Measurements from ENCODE around the gene RNF39. TPM values are rescaled to one million over a fixed set of nuclear protein-coding genes. Genes with fewer than 3 reads are reported as not detected.

The RNF39 gene
- total RNA-seq, 2 donors from 2014 or later, result not detected

GRCh38 chr6:30075790-30076732 lies 492 bp upstream of the RNF39 start:
- no peak for TF ChIP-seq CTCF (IDR thresholded peaks at IDR 0.05)
- no peaks in the 10 kb centered on the region for H3K9me3 ChIP-seq
- ATAC-seq (ENCODE audit: insufficient number of reproducible peaks, low FRiP score, low read depth), result no peak
- peak overlapping the region; percentile 56 for H3K4me3 ChIP-seq
- H3K27me3 ChIP-seq (replicated peaks; ENCODE audit: insufficient read depth), result peaks cover 17% of the 10 kb centered on the region
- no peak overlapping the region for H3K27ac ChIP-seq
- no peak for DNase-seq (ENCODE audit: low spot score)
- H3K4me1 ChIP-seq (ENCODE audit: control insufficient read depth in 1 of 2, low read depth in 2 of 2), result peaks cover 4 to 24% of the 10 kb centered on the region in 2 donors
- H3K36me3 ChIP-seq, result no peaks in the 10 kb centered on the region

GRCh38 chr6:30074331-30075093 lies 1.1 kb downstream of the RNF39 start:
- peaks cover 17% of the 10 kb centered on the region for H3K27me3 ChIP-seq (replicated peaks; ENCODE audit: insufficient read depth)
- ATAC-seq (ENCODE audit: insufficient number of reproducible peaks, low FRiP score, low read depth), result no peak
- peak overlapping the region; percentile 56 for H3K4me3 ChIP-seq

GRCh38 chr6:30073489-30074235 lies 1.9 kb downstream of the RNF39 start:
- peaks cover 15% of the 10 kb centered on the region for H3K36me3 ChIP-seq

More at GRCh38 chr6:30074331-30075093, 1.1 kb downstream of the RNF39 start:
- peaks cover 4 to 27% of the 10 kb centered on the region in 2 donors for H3K4me1 ChIP-seq (ENCODE audit: control insufficient read depth in 1 of 2, low read depth in 2 of 2)
- no peak for DNase-seq (ENCODE audit: low spot score)
- H3K9me3 ChIP-seq, result no peaks in the 10 kb centered on the region
- no peak for TF ChIP-seq CTCF (IDR thresholded peaks at IDR 0.05)
- no peak overlapping the region for H3K27ac ChIP-seq
- peaks cover 9% of the 10 kb centered on the region for H3K36me3 ChIP-seq

GRCh38 chr6:30071858-30072257 lies 3.7 kb downstream of the RNF39 start:
- DNase-seq (ENCODE audit: low spot score) (no peak), ATAC-seq (ENCODE audit: insufficient number of reproducible peaks, low FRiP score, low read depth) (no peak)
- no peak for TF ChIP-seq CTCF (IDR thresholded peaks at IDR 0.05)

More at GRCh38 chr6:30073489-30074235, 1.9 kb downstream of the RNF39 start:
- Histone ChIP-seq H3K4me1 (ENCODE audit: control insufficient read depth in 1 of 2, low read depth in 2 of 2) (peaks cover 4 to 27% of the 10 kb centered on the region in 2 donors), H3K9me3 (no peaks in the 10 kb centered on the region), H3K4me3 (no peak overlapping the region), H3K27ac (no peak overlapping the region), H3K27me3 (replicated peaks; ENCODE audit: insufficient read depth) (peaks cover 17% of the 10 kb centered on the region)
- ATAC-seq (ENCODE audit: insufficient number of reproducible peaks, low FRiP score, low read depth) (no peak), DNase-seq (ENCODE audit: low spot score) (no peak)
- TF ChIP-seq CTCF (IDR thresholded peaks at IDR 0.05), result no peak

More at GRCh38 chr6:30071858-30072257, 3.7 kb downstream of the RNF39 start:
- H3K27me3 ChIP-seq (replicated peaks; ENCODE audit: insufficient read depth), result peaks cover 17% of the 10 kb centered on the region
- no peak overlapping the region for H3K27ac ChIP-seq
- no peaks in the 10 kb centered on the region for H3K9me3 ChIP-seq
- H3K4me3 ChIP-seq, result no peak overlapping the region
- H3K4me1 ChIP-seq (ENCODE audit: control insufficient read depth in 1 of 2, low read depth in 2 of 2), result peaks cover 9 to 35% of the 10 kb centered on the region in 2 donors
- H3K36me3 ChIP-seq, result peaks cover 19% of the 10 kb centered on the region

Data from thoracic aorta (tissue), 2 donors.